HEK293T (cell line): ENCODE measurements around the gene CCL26.

Experiments
- ARNT ChIP-seq: fragments of 450-650 bp; IDR thresholded peaks from 2 replicates; pipeline ENCODE4 v1.6.1; 2017; ENCODE audit warnings: mild to moderate bottlenecking
- BHLHE40 ChIP-seq: fragments of 450-650 bp; IDR thresholded peaks from 2 replicates; pipeline ENCODE4 v1.6.1; 2016; ENCODE audit warnings: mild to moderate bottlenecking, moderate library complexity, borderline replicate concordance
- L3MBTL2 ChIP-seq: fragments of 450-650 bp; conservative IDR thresholded peaks from 2 replicates; pipeline ENCODE4 v1.6.1; 2016; ENCODE audit warnings: mild to moderate bottlenecking
- NFRKB ChIP-seq: fragments of 450-650 bp; IDR thresholded peaks from 2 replicates; pipeline ENCODE4 v1.6.1; 2016; ENCODE audit warnings: mild to moderate bottlenecking, moderate library complexity
- SP1 ChIP-seq: fragments of 450-650 bp; IDR thresholded peaks from 2 replicates; pipeline ENCODE4 v1.6.1; 2017

DNA sequence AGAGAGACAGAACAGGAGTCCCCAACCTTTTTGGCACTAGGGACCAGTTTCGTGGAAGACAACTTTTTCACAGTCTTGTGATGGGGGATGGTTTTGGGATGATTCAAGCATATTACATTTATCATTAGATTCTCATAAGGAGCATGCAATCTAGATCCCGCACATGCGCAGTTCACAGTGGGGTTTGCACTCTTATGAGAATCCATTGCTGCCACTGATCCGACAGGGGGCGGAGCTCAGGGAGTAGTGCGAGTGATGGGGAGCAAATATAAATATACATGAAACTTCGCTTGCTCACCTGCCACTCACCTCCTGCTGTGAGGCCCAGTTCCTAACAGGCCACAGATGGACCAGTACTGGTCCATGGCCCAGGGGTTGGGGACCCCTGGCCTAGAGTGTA, 14.2 kb downstream of the CCL26 start:
- TF ChIP-seq L3MBTL2 (no peak), BHLHE40 (no peak), NFRKB (no peak), SP1 (no peak), ARNT (no peak)
